LNCAP (cell line): Measurements from ENCODE around the gene SATB2.

Experiments
- TF ChIP-seq, protein P1 (sequence below): fragments of 450-650 bp; IDR thresholded peaks from 2 replicates; pipeline ENCODE4 v1.5.1; 2017; ENCODE audit warnings: mild to moderate bottlenecking

Gene SATB2

GRCh38 chr2:199455210-199455544, 2.6 kb downstream of the SATB2 start:
- TF ChIP-seq, protein P1, sequence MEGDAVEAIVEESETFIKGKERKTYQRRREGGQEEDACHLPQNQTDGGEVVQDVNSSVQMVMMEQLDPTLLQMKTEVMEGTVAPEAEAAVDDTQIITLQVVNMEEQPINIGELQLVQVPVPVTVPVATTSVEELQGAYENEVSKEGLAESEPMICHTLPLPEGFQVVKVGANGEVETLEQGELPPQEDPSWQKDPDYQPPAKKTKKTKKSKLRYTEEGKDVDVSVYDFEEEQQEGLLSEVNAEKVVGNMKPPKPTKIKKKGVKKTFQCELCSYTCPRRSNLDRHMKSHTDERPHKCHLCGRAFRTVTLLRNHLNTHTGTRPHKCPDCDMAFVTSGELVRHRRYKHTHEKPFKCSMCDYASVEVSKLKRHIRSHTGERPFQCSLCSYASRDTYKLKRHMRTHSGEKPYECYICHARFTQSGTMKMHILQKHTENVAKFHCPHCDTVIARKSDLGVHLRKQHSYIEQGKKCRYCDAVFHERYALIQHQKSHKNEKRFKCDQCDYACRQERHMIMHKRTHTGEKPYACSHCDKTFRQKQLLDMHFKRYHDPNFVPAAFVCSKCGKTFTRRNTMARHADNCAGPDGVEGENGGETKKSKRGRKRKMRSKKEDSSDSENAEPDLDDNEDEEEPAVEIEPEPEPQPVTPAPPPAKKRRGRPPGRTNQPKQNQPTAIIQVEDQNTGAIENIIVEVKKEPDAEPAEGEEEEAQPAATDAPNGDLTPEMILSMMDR = no peak

- TF ChIP-seq, protein P1 = no peak
Observed at GRCh38 chr2:199452991-199453379, 4.8 kb downstream of the SATB2 start.

DNA sequence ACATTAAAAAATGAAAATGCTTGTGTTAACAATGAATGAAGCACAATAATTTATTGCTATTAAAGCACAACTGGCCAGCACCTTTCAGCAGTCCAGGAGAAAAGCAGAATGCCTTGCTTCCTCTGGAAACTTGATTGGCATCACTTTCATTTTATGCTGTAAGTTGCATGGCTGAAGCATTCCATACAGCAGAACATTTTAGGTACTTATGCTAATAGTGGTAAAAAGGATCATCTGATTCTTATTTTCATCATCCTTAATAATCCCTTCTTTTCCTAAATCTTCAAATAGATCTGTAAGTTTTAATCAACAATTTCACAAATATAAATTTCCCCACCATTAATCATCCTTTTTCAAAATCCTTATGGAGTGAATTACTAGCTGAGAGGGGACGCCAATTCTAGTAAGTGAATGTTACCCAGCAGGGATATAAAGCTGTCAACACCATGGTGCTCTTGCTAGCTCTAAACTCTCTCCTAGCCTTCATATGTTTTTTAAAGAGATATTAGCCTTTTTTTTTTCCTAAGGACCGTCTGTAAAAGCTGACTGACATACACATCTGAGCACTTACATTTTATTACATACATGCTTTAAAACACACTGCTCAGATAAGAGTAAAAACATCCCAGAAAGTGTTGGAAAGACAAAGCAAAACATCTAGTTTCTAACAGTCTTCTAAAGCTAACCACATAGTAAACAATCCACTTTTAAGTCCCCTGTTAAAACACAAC, 5.3 kb downstream of the SATB2 start:
- TF ChIP-seq, protein P1 = no peak

DNA sequence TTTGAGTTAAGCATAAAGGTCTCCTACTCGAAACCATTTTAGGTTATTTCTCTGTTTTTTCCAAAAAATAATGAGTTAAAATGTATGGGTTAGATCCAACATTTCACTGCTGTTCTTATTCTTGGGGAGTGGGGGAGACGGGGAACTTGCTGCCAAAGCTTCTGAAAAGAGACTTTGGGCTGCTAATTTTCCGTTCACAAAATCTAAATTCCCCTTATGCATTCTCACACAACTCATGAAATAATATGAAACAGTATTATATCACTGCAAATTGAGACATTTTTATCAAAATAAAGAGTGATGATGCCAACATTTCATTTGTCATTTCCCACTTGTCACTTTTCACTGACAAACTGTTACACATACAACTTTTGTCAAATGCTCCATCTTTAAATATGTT, 7.8 kb downstream of the SATB2 start:
- TF ChIP-seq, protein P1 = no peak

GRCh38 chr2:199449455-199449854, 8.3 kb downstream of the SATB2 start:
- TF ChIP-seq, protein P1 = no peak

DNA sequence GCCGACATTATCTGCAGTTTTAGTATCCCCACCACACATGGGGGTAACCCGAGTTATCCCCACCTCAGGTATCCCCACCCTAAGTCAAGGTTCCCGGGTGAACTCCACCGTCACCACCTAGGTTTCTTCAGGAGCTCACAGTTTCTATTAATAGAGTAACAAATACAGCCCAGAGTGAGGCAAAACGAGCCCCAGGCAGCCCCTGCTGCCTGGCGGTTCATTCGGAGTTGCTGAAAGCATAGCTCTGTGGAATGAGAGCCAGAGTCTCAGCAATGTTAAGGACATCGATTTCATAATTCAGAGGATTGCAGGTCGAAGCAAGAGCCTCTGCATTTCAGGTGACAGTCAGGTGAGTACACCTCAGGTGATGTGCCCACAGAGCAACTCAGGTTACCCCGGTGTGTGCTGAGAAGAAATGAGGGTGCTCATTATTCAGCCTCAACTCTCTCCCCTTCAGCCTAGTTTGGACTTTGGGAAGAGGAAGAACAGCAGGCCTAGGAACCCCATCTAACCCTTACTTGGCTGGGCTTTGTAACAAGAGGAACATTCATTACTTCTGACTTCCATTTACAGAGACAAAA, 10.7 kb downstream of the SATB2 start:
- TF ChIP-seq, protein P1 = no peak

DNA sequence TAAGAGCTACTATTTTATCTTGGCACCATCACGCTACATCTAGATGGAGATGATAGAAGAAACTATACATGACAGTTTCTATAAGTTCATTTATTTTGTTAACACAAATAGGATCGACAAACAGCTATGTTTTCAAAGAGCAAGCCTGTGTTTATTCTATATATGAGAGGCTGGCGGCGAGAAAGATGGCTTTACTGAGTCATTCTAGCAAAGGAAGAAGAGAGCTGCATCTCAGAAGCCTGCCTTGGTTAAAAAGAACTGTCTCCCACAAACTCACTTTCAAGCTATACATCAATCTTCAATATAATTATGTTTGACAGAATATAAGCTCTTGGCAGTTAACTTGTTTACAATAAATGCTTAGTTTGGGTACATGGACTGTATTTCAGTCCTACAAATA, 13.0 kb downstream of the SATB2 start:
- TF ChIP-seq, protein P1 = no peak
